ENCODE data around the gene ANXA4. TPM values are rescaled to one million over a fixed set of nuclear protein-coding genes. Genes with fewer than 3 reads are reported as not detected.
A peak's percentile ranks its signal among the peaks of the same experiment; 100 is the strongest.

Gene ANXA4
- total and polyA plus RNA-seq, 2 experiments from 2014 or later: 6.7 to 11.5 TPM

DNA sequence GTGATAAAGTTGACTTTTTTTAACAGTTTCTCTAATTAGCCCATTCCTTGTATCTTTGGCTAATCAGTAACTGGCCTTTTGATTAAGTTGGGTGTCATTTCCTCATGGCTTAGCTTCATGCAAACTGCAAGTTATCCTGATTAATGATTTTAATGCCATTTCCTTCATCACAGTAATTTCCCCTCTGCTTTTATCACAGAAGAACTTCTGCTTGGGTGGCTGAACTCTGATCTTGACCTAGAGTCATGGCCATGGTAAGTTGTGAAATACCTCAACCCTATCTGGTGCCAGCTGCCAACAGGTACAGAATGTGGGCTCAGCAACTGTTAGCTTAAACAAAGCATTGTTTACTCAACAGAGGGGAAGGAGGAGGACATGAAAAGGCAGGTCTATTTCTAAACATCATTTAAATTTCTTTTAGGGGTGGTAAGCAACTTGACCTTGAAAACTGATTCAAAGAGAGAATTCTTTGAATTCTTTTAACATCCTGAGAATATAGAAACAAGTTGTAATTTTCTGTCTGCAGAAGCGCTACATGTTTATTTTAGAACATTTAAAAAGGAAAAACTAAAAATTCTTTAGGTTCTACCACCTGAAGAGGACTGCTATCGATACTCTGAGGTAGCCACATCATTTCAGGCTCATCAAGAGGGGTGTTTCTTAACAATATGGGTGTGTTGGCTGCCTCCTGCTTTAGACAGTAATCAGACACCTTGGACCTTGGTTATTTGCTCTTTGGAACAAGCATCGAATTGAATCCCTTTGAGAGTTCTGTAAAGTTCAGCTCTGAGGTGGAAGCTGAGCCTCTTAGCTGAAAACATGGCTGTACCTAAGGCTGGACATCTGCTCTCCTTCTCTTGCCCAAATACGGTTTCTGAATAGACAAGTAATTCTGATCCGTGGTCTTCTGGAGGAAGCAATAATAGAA lies 39.7 kb downstream of the ANXA4 start:
- peaks cover 44% of the 10 kb centered on the region for H3K4me1 Mint-ChIP-seq

More for the DNA sequence above, 39.7 kb downstream of the ANXA4 start:
- Histone ChIP-seq H3K9me2 (ENCODE audit: insufficient read depth) (no peaks in the 10 kb centered on the region), H3K27me3 (ENCODE audit: insufficient read depth) (no peaks in the 10 kb centered on the region), H4K20me1 (replicated peaks; ENCODE audit: insufficient read depth) (no peaks in the 10 kb centered on the region), H3K4me1 (ENCODE audit: insufficient read depth) (peaks cover 32% of the 10 kb centered on the region), H3K4me3 (no peak overlapping the region), H3K36me3 (ENCODE audit: insufficient read depth) (no peaks in the 10 kb centered on the region), H2AFZ (no peak overlapping the region), H3F3A (replicated peaks; ENCODE audit: low read depth) (no peaks in the 10 kb centered on the region), H3K27ac (ENCODE audit: low read depth) (peak overlapping the region; percentile 70; the same call in 1 of the 2 replicates), H3K79me2 (replicated peaks; ENCODE audit: insufficient read depth) (no peaks in the 10 kb centered on the region), H3K4me2 (peak overlapping the region; percentile 5)
- DNase-seq (ENCODE audit: low spot score) (peak; percentile 48), ATAC-seq (peak; percentile 55)
- Mint-ChIP-seq H3K27me3 (ENCODE audit: insufficient read depth, low read depth, poor library complexity) (peaks cover 2% of the 10 kb centered on the region), H3K36me3 (ENCODE audit: low read depth) (no peaks in the 10 kb centered on the region; the same call in 2 of the 3 replicates), H3K9me3 (peaks cover 2% of the 10 kb centered on the region; the same call in 1 of the 3 replicates), H3K4me3 (no peak overlapping the region), H3K27ac (no peak overlapping the region)
- no peak for TF ChIP-seq ZNF114 (CRISPR knock-in tag; IDR thresholded peaks at IDR 0.05)
- no peak for TF ChIP-seq EZH2 (IDR thresholded peaks at IDR 0.05; ENCODE audit: low read depth, unreplicated experiment)
- TF ChIP-seq, protein P1, sequence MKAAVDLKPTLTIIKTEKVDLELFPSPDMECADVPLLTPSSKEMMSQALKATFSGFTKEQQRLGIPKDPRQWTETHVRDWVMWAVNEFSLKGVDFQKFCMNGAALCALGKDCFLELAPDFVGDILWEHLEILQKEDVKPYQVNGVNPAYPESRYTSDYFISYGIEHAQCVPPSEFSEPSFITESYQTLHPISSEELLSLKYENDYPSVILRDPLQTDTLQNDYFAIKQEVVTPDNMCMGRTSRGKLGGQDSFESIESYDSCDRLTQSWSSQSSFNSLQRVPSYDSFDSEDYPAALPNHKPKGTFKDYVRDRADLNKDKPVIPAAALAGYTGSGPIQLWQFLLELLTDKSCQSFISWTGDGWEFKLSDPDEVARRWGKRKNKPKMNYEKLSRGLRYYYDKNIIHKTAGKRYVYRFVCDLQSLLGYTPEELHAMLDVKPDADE (IDR thresholded peaks at IDR 0.05): no peak
- TF ChIP-seq ZNF331 (CRISPR knock-in tag; IDR thresholded peaks at IDR 0.05; ENCODE audit: low read depth): no peak
- TF ChIP-seq, protein P2, sequence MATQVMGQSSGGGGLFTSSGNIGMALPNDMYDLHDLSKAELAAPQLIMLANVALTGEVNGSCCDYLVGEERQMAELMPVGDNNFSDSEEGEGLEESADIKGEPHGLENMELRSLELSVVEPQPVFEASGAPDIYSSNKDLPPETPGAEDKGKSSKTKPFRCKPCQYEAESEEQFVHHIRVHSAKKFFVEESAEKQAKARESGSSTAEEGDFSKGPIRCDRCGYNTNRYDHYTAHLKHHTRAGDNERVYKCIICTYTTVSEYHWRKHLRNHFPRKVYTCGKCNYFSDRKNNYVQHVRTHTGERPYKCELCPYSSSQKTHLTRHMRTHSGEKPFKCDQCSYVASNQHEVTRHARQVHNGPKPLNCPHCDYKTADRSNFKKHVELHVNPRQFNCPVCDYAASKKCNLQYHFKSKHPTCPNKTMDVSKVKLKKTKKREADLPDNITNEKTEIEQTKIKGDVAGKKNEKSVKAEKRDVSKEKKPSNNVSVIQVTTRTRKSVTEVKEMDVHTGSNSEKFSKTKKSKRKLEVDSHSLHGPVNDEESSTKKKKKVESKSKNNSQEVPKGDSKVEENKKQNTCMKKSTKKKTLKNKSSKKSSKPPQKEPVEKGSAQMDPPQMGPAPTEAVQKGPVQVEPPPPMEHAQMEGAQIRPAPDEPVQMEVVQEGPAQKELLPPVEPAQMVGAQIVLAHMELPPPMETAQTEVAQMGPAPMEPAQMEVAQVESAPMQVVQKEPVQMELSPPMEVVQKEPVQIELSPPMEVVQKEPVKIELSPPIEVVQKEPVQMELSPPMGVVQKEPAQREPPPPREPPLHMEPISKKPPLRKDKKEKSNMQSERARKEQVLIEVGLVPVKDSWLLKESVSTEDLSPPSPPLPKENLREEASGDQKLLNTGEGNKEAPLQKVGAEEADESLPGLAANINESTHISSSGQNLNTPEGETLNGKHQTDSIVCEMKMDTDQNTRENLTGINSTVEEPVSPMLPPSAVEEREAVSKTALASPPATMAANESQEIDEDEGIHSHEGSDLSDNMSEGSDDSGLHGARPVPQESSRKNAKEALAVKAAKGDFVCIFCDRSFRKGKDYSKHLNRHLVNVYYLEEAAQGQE (IDR thresholded peaks at IDR 0.05; ENCODE audit: unreplicated experiment): no peak
- TF ChIP-seq, protein P3, sequence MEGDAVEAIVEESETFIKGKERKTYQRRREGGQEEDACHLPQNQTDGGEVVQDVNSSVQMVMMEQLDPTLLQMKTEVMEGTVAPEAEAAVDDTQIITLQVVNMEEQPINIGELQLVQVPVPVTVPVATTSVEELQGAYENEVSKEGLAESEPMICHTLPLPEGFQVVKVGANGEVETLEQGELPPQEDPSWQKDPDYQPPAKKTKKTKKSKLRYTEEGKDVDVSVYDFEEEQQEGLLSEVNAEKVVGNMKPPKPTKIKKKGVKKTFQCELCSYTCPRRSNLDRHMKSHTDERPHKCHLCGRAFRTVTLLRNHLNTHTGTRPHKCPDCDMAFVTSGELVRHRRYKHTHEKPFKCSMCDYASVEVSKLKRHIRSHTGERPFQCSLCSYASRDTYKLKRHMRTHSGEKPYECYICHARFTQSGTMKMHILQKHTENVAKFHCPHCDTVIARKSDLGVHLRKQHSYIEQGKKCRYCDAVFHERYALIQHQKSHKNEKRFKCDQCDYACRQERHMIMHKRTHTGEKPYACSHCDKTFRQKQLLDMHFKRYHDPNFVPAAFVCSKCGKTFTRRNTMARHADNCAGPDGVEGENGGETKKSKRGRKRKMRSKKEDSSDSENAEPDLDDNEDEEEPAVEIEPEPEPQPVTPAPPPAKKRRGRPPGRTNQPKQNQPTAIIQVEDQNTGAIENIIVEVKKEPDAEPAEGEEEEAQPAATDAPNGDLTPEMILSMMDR (conservative IDR thresholded peaks at IDR 0.05; ENCODE audit: low read depth in 2 of 2): no peak
- TF ChIP-seq JUNB (IDR thresholded peaks at IDR 0.05; ENCODE audit: unreplicated experiment): no peak
- TF ChIP-seq NANOG (IDR thresholded peaks at IDR 0.05; ENCODE audit: borderline replicate concordance): no peak
- no peak for TF ChIP-seq POLR2AphosphoS5 (IDR thresholded peaks at IDR 0.05; ENCODE audit: low read depth)
- no peak for TF ChIP-seq EZH2phosphoT487 (IDR thresholded peaks at IDR 0.05; ENCODE audit: unreplicated experiment)
- TF ChIP-seq, protein P4, sequence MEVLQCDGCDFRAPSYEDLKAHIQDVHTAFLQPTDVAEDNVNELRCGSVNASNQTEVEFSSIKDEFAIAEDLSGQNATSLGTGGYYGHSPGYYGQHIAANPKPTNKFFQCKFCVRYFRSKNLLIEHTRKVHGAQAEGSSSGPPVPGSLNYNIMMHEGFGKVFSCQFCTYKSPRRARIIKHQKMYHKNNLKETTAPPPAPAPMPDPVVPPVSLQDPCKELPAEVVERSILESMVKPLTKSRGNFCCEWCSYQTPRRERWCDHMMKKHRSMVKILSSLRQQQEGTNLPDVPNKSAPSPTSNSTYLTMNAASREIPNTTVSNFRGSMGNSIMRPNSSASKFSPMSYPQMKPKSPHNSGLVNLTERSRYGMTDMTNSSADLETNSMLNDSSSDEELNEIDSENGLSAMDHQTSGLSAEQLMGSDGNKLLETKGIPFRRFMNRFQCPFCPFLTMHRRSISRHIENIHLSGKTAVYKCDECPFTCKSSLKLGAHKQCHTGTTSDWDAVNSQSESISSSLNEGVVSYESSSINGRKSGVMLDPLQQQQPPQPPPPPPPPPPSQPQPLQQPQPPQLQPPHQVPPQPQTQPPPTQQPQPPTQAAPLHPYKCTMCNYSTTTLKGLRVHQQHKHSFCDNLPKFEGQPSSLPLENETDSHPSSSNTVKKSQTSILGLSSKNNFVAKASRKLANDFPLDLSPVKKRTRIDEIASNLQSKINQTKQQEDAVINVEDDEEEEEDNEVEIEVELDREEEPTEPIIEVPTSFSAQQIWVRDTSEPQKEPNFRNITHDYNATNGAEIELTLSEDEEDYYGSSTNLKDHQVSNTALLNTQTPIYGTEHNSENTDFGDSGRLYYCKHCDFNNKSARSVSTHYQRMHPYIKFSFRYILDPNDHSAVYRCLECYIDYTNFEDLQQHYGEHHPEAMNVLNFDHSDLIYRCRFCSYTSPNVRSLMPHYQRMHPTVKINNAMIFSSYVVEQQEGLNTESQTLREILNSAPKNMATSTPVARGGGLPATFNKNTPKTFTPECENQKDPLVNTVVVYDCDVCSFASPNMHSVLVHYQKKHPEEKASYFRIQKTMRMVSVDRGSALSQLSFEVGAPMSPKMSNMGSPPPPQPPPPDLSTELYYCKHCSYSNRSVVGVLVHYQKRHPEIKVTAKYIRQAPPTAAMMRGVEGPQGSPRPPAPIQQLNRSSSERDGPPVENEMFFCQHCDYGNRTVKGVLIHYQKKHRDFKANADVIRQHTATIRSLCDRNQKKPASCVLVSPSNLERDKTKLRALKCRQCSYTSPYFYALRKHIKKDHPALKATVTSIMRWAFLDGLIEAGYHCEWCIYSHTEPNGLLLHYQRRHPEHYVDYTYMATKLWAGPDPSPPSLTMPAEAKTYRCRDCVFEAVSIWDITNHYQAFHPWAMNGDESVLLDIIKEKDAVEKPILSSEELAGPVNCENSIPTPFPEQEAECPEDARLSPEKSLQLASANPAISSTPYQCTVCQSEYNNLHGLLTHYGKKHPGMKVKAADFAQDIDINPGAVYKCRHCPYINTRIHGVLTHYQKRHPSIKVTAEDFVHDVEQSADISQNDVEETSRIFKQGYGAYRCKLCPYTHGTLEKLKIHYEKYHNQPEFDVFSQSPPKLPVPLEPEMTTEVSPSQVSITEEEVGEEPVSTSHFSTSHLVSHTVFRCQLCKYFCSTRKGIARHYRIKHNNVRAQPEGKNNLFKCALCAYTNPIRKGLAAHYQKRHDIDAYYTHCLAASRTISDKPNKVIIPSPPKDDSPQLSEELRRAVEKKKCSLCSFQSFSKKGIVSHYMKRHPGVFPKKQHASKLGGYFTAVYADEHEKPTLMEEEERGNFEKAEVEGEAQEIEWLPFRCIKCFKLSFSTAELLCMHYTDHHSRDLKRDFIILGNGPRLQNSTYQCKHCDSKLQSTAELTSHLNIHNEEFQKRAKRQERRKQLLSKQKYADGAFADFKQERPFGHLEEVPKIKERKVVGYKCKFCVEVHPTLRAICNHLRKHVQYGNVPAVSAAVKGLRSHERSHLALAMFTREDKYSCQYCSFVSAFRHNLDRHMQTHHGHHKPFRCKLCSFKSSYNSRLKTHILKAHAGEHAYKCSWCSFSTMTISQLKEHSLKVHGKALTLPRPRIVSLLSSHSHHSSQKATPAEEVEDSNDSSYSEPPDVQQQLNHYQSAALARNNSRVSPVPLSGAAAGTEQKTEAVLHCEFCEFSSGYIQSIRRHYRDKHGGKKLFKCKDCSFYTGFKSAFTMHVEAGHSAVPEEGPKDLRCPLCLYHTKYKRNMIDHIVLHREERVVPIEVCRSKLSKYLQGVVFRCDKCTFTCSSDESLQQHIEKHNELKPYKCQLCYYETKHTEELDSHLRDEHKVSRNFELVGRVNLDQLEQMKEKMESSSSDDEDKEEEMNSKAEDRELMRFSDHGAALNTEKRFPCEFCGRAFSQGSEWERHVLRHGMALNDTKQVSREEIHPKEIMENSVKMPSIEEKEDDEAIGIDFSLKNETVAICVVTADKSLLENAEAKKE (CRISPR knock-in tag; IDR thresholded peaks at IDR 0.05): no peak
- no peak for TF ChIP-seq CREB1 (CRISPR knock-in tag; IDR thresholded peaks at IDR 0.05; ENCODE audit: low read depth)
- no peak for TF ChIP-seq STAT1 (IDR thresholded peaks at IDR 0.05; ENCODE audit: unreplicated experiment)
